Heart right ventricle (tissue), 16 donors: ENCODE data around the gene DYNC2I2. TPM values are rescaled to one million over a fixed set of nuclear protein-coding genes. Genes with fewer than 3 reads are reported as not detected.
A peak's percentile ranks its signal among the peaks of the same experiment; 100 is the strongest.

Source experiments
- ATAC-seq, 8 donors: fragments of 200-7000 bp; cut with Tn5 transposase; one replicate each; pipeline ENCODE4 v1.9.1; 2020; ENCODE audit warnings: mild to moderate bottlenecking in 8 of 8, moderate library complexity in 8 of 8, moderate number of reproducible peaks in 1 of 8
- DNase-seq, 2 donors: peaks; one replicate each; pipeline ENCODE4 v3.0.0-alpha.2; 2020
- H3K27ac ChIP-seq, 10 donors: fragments of 200-600 bp; sonication (generic) in 2 of 10; one replicate each; pipeline versions ENCODE4 v1.5.0 to v1.8.0; 2020 to 2022; ENCODE audit warnings: mild to moderate bottlenecking in 3 of 10
- H3K27me3 ChIP-seq, 7 donors: fragments of 200-600 bp; one replicate each; pipeline ENCODE4 v1.8.0; 2021 to 2022; ENCODE audit warnings: mild to moderate bottlenecking in 2 of 7
- H3K36me3 ChIP-seq, 9 donors: fragments of 200-600 bp; sonication (generic) in 1 of 9; one replicate each; pipeline versions ENCODE4 v1.5.0 to v1.8.0; 2020 to 2022; ENCODE audit warnings: mild to moderate bottlenecking in 2 of 9
- H3K4me1 ChIP-seq, 9 donors: fragments of 200-600 bp; sonication (generic) in 1 of 9; one replicate each; pipeline versions ENCODE4 v1.5.0 to v1.8.0; 2020 to 2022; ENCODE audit warnings: mild to moderate bottlenecking in 4 of 9
- H3K4me3 ChIP-seq, 10 donors: fragments of 200-600 bp; sonication (generic) in 2 of 10; one replicate each; pipeline versions ENCODE4 v1.5.0 to v1.8.0; 2020 to 2022; ENCODE audit warnings: mild to moderate bottlenecking in 7 of 10, moderate library complexity in 2 of 10
- H3K9me3 ChIP-seq, 11 donors: fragments of 200-600 bp in 10 of 11; sonication (generic) in 2 of 11; one replicate each; pipeline versions ENCODE4 v1.5.0 to v1.8.0; 2013 to 2022; ENCODE audit warnings: mild to moderate bottlenecking in 2 of 11, control low read depth in 1 of 11, moderate library complexity in 1 of 11
- CTCF ChIP-seq, 9 donors: fragments of 200-600 bp; sonication (generic) in 2 of 9; IDR thresholded peaks; one replicate each; pipeline versions ENCODE4 v1.5.0 to v1.8.0; 2021 to 2022; ENCODE audit warnings: antibody characterized with exemption in 9 of 9, mild to moderate bottlenecking in 5 of 9, moderate library complexity in 1 of 9
- WGBS, 2 donors: extraction: QIAGEN DNeasy Blood & Tissue Kit; methylation state at CpG; one replicate each; pipeline ENCODE4 v1.1.7; 2013; ENCODE audit warnings: inconsistent platforms in 1 of 2; 5-methylcytosine and 5-hydroxymethylcytosine counted together
- intact Hi-C, 10 donors: fragments of 100-400 bp; cut with DNase I; formaldehyde crosslinking; loops; one replicate each; pipeline versions ENCODE4 v1.11.1 to v1.14.2; 2022
- polyA plus RNA-seq, 2 donors: library from polyadenylated mRNA; stranded (reverse); fragments of 200-250 nt; gene quantifications; one replicate each; pipeline ENCODE4 v1.2.3, GENCODE V29; 2013
- total RNA-seq, 10 donors: library from RNA; stranded (reverse); fragmentation: NEBNext Ultra II Directional in 3 of 10; extraction: Animal tissue kit (Norgen Biotek cat#: 25700) in 3 of 10; gene quantifications; one replicate each; pipeline versions ENCODE4 v1.2.1 to v1.2.4, GENCODE V29; 2021 to 2023
- donor health status: Arrhythmogenic right ventricular cardiomyopathy.
- donor health status: ischemic (EF 13 %, LVEDD 7.1; RV severe dilation, severe dysfunction).
- donor health status: healthy with polysubstance abuse.
- donor health status: DM: no; HTN: yes; CAD: no.
- donor health status: DM: no; HTN: no; CAD: no.
- donor health status: ischemic (EF 25% LVEDD 6.9; RV normal size, moderate dysfunction).
- donor health status: ischemic (EF 25% LVEDD 5.7; RV mildly dilated, moderate dysfunction).
- donor health status: healthy.
- donor health status: DM: yes; HTN: yes; CAD: no.
- donor health status: Ischemic cardiomyopathy.
- donor health status: ischemic (EF 35%, LVEDD 5.7; RV mildly dilated, moderate dysfunction).
- donor health status: nonischemic (EF 11% LVEDD 7.7; RV severe dilation, severe dysfunction).
- donor health status: DM: yes; HTN: yes; CAD: no.
- donor health status: PGD.
- donor health status: ischemic (EF 29% LVEDD 5.4; RV normal size, mild dysfunction).
- donor health status: nonischemic (EF 23%, LVEDD 6.1; RV moderate dilation, normal function).

Gene DYNC2I2
- total and polyA plus RNA-seq, 12 donors, result 22.1 to 83.2 (median 31.3) TPM

GRCh38 chr9:128688501-128689292 lies 32.0 kb upstream of the DYNC2I2 start, which contains the start of gene SET:
TSS of gene SET (plus strand) at chr9:128689222. CDS start at chr9:128689583, 361 bp downstream.
- DNase-seq, result peak; percentile 95 to 97
- peaks cover 0 to 28% (median 24%) of the 10 kb centered on the region in 9 donors for H3K36me3 ChIP-seq
- peaks cover 10 to 57% (median 32%) of the 10 kb centered on the region in 9 donors for H3K4me1 ChIP-seq
- intact Hi-C loops, result loop anchor here in 6 of 10 donors (2.0 to 10.0 kb wide), 5 partner anchors 32 to 939 kb away; partner anchors contain the start of genes DYNC2I2 (in 2 of the 6), DOLK (in 1 of the 6), NTMT1 (in 1 of the 6) and NUP188 (in 1 of the 6)
- peak within 1 kb of the TSS; percentile 58 to 91 (median 78) for H3K4me3 ChIP-seq
- WGBS, 2 donors, result 1 to 2% methylated on average over 52 to 91 of the region's 93 CpGs
- peak; percentile 88 to 97 (median 94) for ATAC-seq
- H3K27me3 ChIP-seq, result no peaks in the 10 kb centered on the region
- H3K9me3 ChIP-seq, result no peaks in the 10 kb centered on the region
- H3K27ac ChIP-seq, result peak within 1 kb of the TSS; percentile 89 to 98 (median 98)
- TF ChIP-seq CTCF (IDR thresholded peaks at IDR 0.05), result no peak

GRCh38 chr9:128687453-128687852 lies 30.8 kb upstream of the DYNC2I2 start:
- no peak for TF ChIP-seq CTCF (IDR thresholded peaks at IDR 0.05)
- no peak overlapping the region for H3K4me3 ChIP-seq
- H3K27me3 ChIP-seq, result no peaks in the 10 kb centered on the region
- peak overlapping the region in 1 of 10 donors; percentile 98 for H3K27ac ChIP-seq
- no peak for ATAC-seq
- intact Hi-C loops, result loop anchor here in 6 of 10 donors (5.0 to 10.0 kb wide), 4 partner anchors 50 to 940 kb away; partner anchors contain the start of genes DOLK (in 1 of the 6), NTMT1 (in 1 of the 6) and NUP188 (in 1 of the 6)
- H3K9me3 ChIP-seq, result no peaks in the 10 kb centered on the region
- peaks cover 0 to 16% (median 12%) of the 10 kb centered on the region in 9 donors for H3K36me3 ChIP-seq
- no peak for DNase-seq
- peaks cover 13 to 67% (median 39%) of the 10 kb centered on the region in 9 donors for H3K4me1 ChIP-seq
- WGBS, 2 donors, result 94 to 95% methylated on average over 4 of the region's 4 CpGs

GRCh38 chr9:128685636-128686489 lies 29.2 kb upstream of the DYNC2I2 start:
- no peaks in the 10 kb centered on the region for H3K27me3 ChIP-seq
- intact Hi-C loops, result loop anchor here in 6 of 10 donors (5.0 to 10.0 kb wide), 4 partner anchors 49 to 941 kb away; partner anchors contain the start of genes DOLK (in 1 of the 6), NTMT1 (in 1 of the 6) and NUP188 (in 1 of the 6)
- H3K36me3 ChIP-seq, result no peaks in the 10 kb centered on the region
- peak overlapping the region in 3 of 10 donors; percentile 12 to 51 (median 24) for H3K4me3 ChIP-seq
- peak overlapping the region in 5 of 10 donors; percentile 9 to 96 (median 43) for H3K27ac ChIP-seq
- peaks cover 11 to 60% (median 32%) of the 10 kb centered on the region in 9 donors for H3K4me1 ChIP-seq
- 81 to 82% methylated on average over 17 of the region's 17 CpGs for WGBS, 2 donors
- no peak for ATAC-seq
- DNase-seq, result no peak
- no peaks in the 10 kb centered on the region for H3K9me3 ChIP-seq
- TF ChIP-seq CTCF (IDR thresholded peaks at IDR 0.05), result no peak
